DOHH2 (cell line): ENCODE measurements around the gene KCNN1.

Source experiments
- EZH2phosphoT487 ChIP-seq: fragments of 200-600 bp; sonication (generic); IDR thresholded peaks from 2 replicates; pipeline ENCODE4 v1.6.1; 2017; ENCODE audit warnings: borderline replicate concordance, mild to moderate bottlenecking, antibody characterized with exemption, low read length, moderate library complexity, mixed read lengths
- TF ChIP-seq, protein P1 (sequence below): fragments of 200-600 bp; sonication (generic); IDR thresholded peaks from one replicate; pipeline ENCODE4 v1.5.1; 2014; ENCODE audit warnings: antibody characterized with exemption, mild to moderate bottlenecking, low read depth, low read length; ENCODE audit not compliant: poor library complexity, severe bottlenecking

DNA sequence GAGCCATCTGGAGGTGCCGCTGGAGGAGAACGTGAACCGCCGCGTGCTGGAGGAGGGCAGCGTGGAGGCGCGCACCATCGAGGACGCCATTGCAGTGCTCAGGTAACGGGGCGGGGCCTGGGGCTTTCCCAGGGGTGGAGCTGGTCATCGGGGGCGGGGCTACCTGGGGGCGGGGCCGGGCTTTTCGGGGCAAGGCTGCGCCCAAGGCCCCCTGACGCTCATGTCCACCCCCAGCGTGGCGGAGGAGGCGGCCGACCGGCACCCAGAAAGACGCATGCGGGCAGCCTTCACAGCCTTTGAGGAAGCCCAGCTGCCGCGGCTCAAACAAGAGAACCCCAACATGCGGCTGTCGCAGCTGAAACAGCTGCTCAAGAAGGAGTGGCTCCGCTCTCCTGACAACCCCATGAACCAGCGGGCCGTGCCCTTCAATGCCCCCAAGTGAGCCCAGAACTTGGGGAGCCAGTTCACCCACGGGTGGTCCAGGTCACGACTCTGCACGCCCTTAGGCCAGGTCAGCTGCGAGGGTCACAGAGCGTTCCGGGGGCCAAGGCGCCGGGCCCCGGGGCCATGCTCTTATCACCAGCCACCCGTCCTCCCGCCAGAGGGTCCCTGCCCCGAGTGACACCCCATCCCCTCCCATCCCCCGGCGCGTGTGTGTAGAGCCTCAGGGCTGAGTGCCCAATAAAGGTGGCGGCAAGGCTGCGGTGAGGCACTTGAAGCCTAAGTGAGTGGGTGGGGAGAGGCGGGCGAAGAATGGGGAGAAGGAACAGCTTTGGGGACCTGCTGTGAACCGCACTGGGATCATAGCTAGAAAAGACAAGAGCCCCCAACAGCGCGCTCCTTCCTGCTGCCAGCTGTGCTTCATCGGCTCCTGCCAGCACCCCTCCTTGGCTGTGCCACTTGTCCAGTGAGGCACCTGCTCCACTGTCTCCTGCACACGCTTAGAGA, 23.4 kb upstream of the KCNN1 start:
- TF ChIP-seq, protein P1, sequence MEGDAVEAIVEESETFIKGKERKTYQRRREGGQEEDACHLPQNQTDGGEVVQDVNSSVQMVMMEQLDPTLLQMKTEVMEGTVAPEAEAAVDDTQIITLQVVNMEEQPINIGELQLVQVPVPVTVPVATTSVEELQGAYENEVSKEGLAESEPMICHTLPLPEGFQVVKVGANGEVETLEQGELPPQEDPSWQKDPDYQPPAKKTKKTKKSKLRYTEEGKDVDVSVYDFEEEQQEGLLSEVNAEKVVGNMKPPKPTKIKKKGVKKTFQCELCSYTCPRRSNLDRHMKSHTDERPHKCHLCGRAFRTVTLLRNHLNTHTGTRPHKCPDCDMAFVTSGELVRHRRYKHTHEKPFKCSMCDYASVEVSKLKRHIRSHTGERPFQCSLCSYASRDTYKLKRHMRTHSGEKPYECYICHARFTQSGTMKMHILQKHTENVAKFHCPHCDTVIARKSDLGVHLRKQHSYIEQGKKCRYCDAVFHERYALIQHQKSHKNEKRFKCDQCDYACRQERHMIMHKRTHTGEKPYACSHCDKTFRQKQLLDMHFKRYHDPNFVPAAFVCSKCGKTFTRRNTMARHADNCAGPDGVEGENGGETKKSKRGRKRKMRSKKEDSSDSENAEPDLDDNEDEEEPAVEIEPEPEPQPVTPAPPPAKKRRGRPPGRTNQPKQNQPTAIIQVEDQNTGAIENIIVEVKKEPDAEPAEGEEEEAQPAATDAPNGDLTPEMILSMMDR, result no peak
- TF ChIP-seq EZH2phosphoT487, result no peak
